Cerebellar cortex (tissue), 1 donor: Measurements from ENCODE around the gene OCRL.

Experiments used
- DNase-seq: peaks from one replicate; pipeline ENCODE4 v3.0.0-alpha.2; 2015; ENCODE audit warnings: low spot score

Gene OCRL

GRCh38 chrX:129540068-129540653, at the start of gene OCRL:
Gene OCRL (plus strand): TSS chrX:129540259. CDS start chrX:129540440, 181 bp downstream.
- peak; percentile 65 for DNase-seq

- no peak for DNase-seq
These were observed 49.7 kb upstream of the OCRL start for GRCh38 chrX:129490330-129490729.

GRCh38 chrX:129493643-129494042, 46.4 kb upstream of the OCRL start:
- DNase-seq = no peak

- no peak for DNase-seq
These were observed 45.2 kb upstream of the OCRL start for GRCh38 chrX:129494887-129495286.

DNA sequence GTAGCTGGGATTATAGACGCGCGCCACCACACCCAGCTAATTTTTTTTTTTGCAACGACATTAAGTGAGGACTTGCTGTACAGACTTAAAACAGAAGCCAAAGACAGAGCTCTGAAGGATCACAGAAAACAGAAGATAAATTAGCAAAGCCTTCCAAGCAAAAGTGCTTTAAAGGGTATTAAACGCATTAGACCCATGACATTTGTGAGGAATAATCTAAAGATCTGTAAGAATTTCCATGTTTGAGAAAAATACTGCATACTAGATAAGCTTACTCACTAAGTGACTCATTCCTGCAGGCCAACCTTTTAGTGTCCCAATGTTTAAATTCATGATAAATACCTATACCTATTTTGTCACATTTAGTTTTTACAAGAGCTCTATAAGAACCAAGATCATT, 44.2 kb upstream of the OCRL start:
- no peak for DNase-seq

DNA sequence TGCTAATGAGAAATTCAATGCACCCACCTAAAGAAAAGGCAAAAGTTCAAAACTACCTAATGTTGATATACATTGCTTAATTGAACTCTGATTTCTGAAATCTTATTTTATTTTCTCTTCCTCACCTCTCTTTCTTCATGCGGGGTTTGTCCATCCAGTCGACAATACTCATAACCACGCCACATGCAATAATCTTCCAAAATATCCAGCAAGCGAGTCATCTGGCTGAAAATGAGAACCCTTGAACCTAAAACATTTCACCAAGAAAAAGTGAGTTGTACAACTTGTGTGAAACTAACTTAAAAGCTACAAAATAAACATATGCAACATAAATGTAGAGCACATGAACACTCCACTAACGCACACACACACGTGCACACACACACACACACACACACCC, 43.4 kb upstream of the OCRL start:
- no peak for DNase-seq

DNA sequence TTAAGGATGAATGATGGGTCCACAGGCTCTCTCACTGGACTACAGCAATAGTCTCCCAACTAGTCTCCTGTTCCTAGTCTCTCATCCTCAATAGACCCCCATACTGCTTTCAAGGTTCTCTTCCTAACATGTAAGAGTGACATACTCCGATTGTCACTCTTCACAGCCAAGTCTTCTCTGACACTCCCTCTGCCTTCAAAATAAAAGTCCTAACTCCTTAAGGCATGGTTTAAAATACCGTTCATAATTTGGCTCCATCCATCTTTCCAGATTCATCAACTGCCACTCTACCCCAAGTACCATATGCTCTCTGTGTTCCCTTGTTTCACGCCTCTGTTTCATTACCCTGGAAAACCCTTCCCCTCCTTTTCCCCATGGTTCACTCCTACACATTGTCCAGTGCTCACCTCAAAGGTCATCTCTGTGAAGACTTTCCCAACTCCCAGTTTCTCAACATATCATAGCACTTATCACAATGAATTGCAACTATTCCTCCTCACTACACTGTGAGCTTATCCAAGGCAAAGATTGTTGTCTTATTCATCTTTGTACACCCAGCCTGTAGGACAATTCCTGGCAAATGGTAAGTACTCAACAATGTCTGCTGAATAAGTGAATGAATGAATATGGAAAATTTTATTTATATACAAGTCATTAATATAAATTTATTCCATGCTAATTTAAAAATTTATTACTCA, 42.8 kb upstream of the OCRL start:
- DNase-seq = no peak

GRCh38 chrX:129510331-129510730, 29.7 kb upstream of the OCRL start:
- DNase-seq = no peak

GRCh38 chrX:129511689-129512088, 28.4 kb upstream of the OCRL start:
- no peak for DNase-seq

- DNase-seq = no peak
These were observed 27.6 kb upstream of the OCRL start for GRCh38 chrX:129512409-129512808.

GRCh38 chrX:129516402-129516801, 23.7 kb upstream of the OCRL start:
- DNase-seq = no peak

GRCh38 chrX:129520151-129520550, 19.9 kb upstream of the OCRL start:
- DNase-seq = no peak

- DNase-seq = peak; percentile 61
These were observed 17.6 kb upstream of the OCRL start for GRCh38 chrX:129522184-129523078.

- DNase-seq = peak; percentile 56
These were observed 16.8 kb upstream of the OCRL start, which contains the start of gene SMARCA1 for GRCh38 chrX:129523079-129523911. Gene SMARCA1 (minus strand): TSS chrX:129523490. CDS start chrX:129523370, 120 bp downstream.

- no peak for DNase-seq
These were observed 15.7 kb upstream of the OCRL start for GRCh38 chrX:129524250-129524850.

GRCh38 chrX:129525162-129525561, 14.9 kb upstream of the OCRL start:
- DNase-seq = no peak

DNA sequence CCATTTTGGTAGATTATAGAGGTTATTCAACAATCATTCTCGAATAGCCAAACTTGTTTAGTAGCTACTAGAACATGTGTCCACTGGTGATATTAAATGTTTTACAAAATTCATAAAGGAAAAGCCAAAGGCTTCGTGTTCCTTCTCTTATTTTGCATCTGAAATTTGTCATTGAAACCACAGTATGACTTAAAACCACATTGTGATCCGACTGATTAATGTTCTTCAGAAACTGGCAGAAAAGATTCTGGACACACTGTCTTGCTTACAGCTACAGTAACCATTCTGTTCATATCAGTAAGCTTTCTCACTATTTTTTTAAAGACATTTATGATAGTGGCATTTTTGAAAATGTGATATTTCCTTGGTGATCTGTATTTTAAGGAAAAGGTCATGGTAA, 14.2 kb upstream of the OCRL start:
- no peak for DNase-seq

GRCh38 chrX:129529685-129530281, 10.3 kb upstream of the OCRL start:
- DNase-seq = no peak

DNA sequence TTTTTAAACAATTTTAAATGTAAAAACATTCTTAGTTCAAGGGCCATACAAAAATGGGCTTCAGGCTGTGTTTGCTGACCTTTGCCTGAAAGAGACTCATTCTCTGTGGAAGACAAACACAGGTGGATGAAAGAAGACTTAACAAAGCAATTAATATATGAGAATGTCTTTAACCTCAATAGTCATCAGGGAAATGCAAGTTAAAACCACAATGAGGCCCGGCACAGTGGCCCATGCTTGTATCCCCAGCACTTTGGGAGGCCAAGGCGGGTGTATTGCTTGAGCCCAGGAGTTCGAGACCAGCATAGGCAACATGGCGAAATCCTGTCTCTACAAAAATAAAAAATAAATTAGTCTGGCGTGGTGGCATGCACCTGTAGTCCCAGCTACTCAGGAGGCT, 9.6 kb upstream of the OCRL start:
- no peak for DNase-seq

DNA sequence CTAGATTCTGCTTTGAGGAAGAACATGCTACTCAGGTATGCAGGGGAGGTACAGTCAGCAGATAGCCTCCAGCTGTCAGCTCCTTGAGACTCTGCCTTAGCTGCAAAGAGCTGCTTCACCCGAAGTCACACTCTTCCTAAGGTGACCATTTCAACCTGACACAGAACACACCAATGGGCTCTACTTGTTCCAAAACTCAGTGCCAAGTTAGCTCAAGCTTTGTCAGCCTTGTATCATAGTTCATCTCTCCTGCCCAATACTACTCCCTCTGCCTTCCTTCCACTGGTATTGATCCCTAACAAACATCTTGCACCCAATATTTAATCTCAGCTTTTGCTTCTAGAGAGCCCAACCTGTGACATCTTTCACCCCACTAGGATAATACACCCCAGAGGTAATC, 8.9 kb upstream of the OCRL start:
- DNase-seq = no peak
